ENCODE data around the gene MT1B.

The MT1B gene

GRCh38 chr16:56643833-56644232, 7.9 kb upstream of the MT1B start:
- in situ Hi-C loops (cut with MboI; ENCODE audit: low sequenced_read_pairs, unreplicated experiment), result no loop called here
- TF ChIP-seq CTCF (IDR thresholded peaks at IDR 0.05; ENCODE audit: borderline replicate concordance, control extremely low read depth, extremely low read depth, insufficient read depth, missing control alignments), result no peak
- DNase-seq (ENCODE audit: low spot score), result no peak

GRCh38 chr16:56645311-56645710, 6.4 kb upstream of the MT1B start:
- TF ChIP-seq CTCF (IDR thresholded peaks at IDR 0.05; ENCODE audit: borderline replicate concordance, control extremely low read depth, extremely low read depth, insufficient read depth, missing control alignments), result no peak
- in situ Hi-C loops (cut with MboI; ENCODE audit: low sequenced_read_pairs, unreplicated experiment), result no loop called here
- DNase-seq (ENCODE audit: low spot score), result no peak

- no peak for DNase-seq (ENCODE audit: low spot score)
- in situ Hi-C loops (cut with MboI; ENCODE audit: low sequenced_read_pairs, unreplicated experiment), result no loop called here
- no peak for TF ChIP-seq CTCF (IDR thresholded peaks at IDR 0.05; ENCODE audit: borderline replicate concordance, control extremely low read depth, extremely low read depth, insufficient read depth, missing control alignments)
Observed at GRCh38 chr16:56645838-56646237, 5.8 kb upstream of the MT1B start.

GRCh38 chr16:56647641-56648431, 3.9 kb upstream of the MT1B start:
- in situ Hi-C loops (cut with MboI; ENCODE audit: low sequenced_read_pairs, unreplicated experiment), result no loop called here
- no peak for DNase-seq (ENCODE audit: low spot score)
- TF ChIP-seq CTCF (IDR thresholded peaks at IDR 0.05; ENCODE audit: borderline replicate concordance, control extremely low read depth, extremely low read depth, insufficient read depth, missing control alignments), result no peak

- in situ Hi-C loops (cut with MboI; ENCODE audit: low sequenced_read_pairs, unreplicated experiment), result no loop called here
- DNase-seq (ENCODE audit: low spot score), result no peak
- TF ChIP-seq CTCF (IDR thresholded peaks at IDR 0.05; ENCODE audit: borderline replicate concordance, control extremely low read depth, extremely low read depth, insufficient read depth, missing control alignments), result no peak
Observed at GRCh38 chr16:56649271-56649670, 2.4 kb upstream of the MT1B start.

- TF ChIP-seq CTCF (IDR thresholded peaks at IDR 0.05; ENCODE audit: borderline replicate concordance, control extremely low read depth, extremely low read depth, insufficient read depth, missing control alignments), result no peak
- no peak for DNase-seq (ENCODE audit: low spot score)
- in situ Hi-C loops (cut with MboI; ENCODE audit: low sequenced_read_pairs, unreplicated experiment), result no loop called here
Observed at GRCh38 chr16:56649820-56650219, 1.9 kb upstream of the MT1B start.
